ENCODE results near the gene AATK. TPM values are rescaled to one million over a fixed set of nuclear protein-coding genes. Genes with fewer than 3 reads are reported as not detected.

The AATK gene
- total and polyA plus RNA-seq, 2 experiments from 2014 or later: 5.7 to 6.3 TPM

DNA sequence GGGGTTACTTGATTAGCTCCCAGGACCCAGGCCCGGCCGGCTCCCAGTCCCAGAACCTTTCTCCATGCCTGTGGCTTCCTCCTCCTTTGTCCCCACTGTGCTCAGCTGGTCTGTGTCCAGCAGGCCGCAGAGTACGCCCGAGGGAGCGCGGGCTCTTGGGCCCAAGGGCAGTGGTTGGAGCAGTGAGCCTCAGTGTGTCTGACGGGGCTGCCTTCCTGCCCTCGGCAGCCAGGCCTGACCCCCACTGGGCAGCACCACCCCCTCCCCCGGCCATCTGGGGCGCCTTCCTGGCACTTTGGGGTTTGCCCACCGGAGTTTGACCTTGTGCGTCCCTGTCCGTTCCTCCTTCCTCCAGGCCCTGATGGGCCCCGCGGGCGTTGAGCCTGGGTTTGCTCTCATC is 63.2 kb downstream of the AATK start:
- H3K36me3 ChIP-seq (replicated peaks; ENCODE audit: insufficient read depth, low read depth): no peaks in the 10 kb centered on the region
- no peaks in the 10 kb centered on the region for H3K9me2 ChIP-seq (replicated peaks; ENCODE audit: insufficient read depth)
- H3K4me2 ChIP-seq: no peak overlapping the region
- no peak overlapping the region for H3K4me3 ChIP-seq
- no peak for DNase-seq (ENCODE audit: low spot score)
- no peaks in the 10 kb centered on the region for H4K20me1 ChIP-seq (ENCODE audit: insufficient read depth, poor library complexity, severe bottlenecking)
- no peak overlapping the region for H2AFZ ChIP-seq
- H3K9me3 ChIP-seq (ENCODE audit: low read depth): no peaks in the 10 kb centered on the region
- no peaks in the 10 kb centered on the region for H3K79me2 ChIP-seq
- H3K4me1 ChIP-seq (ENCODE audit: insufficient read depth): peaks cover 7% of the 10 kb centered on the region
- no peak overlapping the region for H3K27ac ChIP-seq
- WGBS (ENCODE audit: low lambda C conversion rate, missing lambda C conversion rate): 95% methylated on average over 17 of the region's 17 CpGs
- no peaks in the 10 kb centered on the region for H3K27me3 ChIP-seq
- no peak for TF ChIP-seq EZH2 (IDR thresholded peaks at IDR 0.05; ENCODE audit: borderline replicate concordance)
- TF ChIP-seq EZH2phosphoT487 (IDR thresholded peaks at IDR 0.05; ENCODE audit: low read depth, severe bottlenecking, unreplicated experiment): no peak
- TF ChIP-seq, protein P1, sequence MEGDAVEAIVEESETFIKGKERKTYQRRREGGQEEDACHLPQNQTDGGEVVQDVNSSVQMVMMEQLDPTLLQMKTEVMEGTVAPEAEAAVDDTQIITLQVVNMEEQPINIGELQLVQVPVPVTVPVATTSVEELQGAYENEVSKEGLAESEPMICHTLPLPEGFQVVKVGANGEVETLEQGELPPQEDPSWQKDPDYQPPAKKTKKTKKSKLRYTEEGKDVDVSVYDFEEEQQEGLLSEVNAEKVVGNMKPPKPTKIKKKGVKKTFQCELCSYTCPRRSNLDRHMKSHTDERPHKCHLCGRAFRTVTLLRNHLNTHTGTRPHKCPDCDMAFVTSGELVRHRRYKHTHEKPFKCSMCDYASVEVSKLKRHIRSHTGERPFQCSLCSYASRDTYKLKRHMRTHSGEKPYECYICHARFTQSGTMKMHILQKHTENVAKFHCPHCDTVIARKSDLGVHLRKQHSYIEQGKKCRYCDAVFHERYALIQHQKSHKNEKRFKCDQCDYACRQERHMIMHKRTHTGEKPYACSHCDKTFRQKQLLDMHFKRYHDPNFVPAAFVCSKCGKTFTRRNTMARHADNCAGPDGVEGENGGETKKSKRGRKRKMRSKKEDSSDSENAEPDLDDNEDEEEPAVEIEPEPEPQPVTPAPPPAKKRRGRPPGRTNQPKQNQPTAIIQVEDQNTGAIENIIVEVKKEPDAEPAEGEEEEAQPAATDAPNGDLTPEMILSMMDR (IDR thresholded peaks at IDR 0.05; ENCODE audit: poor library complexity): no peak

DNA sequence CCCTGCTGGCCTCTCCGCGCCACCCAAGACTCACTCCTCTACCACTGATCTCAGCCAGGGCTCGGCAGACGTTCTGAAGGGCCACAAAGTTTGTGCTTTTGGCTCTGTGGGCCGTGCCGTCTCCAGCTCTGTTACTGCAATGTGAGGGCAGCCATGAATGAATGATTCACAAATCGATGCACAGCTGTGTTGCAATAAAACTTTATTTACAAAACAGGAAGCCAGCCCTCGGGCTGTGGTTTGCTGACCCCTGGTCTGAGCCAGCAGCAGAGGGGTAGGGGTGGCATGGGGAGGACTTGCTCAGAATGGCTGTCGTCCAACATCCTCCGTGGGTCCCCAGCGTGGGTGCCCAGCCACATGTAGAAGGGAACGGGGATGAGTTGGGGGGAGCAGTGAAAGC is 63.7 kb downstream of the AATK start:
- no peak overlapping the region for H3K4me3 ChIP-seq
- 94% methylated on average over 12 of the region's 12 CpGs for WGBS (ENCODE audit: low lambda C conversion rate, missing lambda C conversion rate)
- H4K20me1 ChIP-seq (ENCODE audit: insufficient read depth, poor library complexity, severe bottlenecking): no peaks in the 10 kb centered on the region
- H3K9me3 ChIP-seq (ENCODE audit: low read depth): no peaks in the 10 kb centered on the region
- DNase-seq (ENCODE audit: low spot score): no peak
- peaks cover 12% of the 10 kb centered on the region for H3K4me1 ChIP-seq (ENCODE audit: insufficient read depth)
- no peak overlapping the region for H2AFZ ChIP-seq
- H3K27me3 ChIP-seq: no peaks in the 10 kb centered on the region
- H3K4me2 ChIP-seq: no peak overlapping the region
- TF ChIP-seq EZH2phosphoT487 (IDR thresholded peaks at IDR 0.05; ENCODE audit: low read depth, severe bottlenecking, unreplicated experiment) (no peak), EZH2 (IDR thresholded peaks at IDR 0.05; ENCODE audit: borderline replicate concordance) (no peak)
- TF ChIP-seq, protein P1 (IDR thresholded peaks at IDR 0.05; ENCODE audit: poor library complexity): no peak
- no peaks in the 10 kb centered on the region for H3K9me2 ChIP-seq (replicated peaks; ENCODE audit: insufficient read depth)
- no peak overlapping the region for H3K27ac ChIP-seq
- no peaks in the 10 kb centered on the region for H3K79me2 ChIP-seq
- no peaks in the 10 kb centered on the region for H3K36me3 ChIP-seq (replicated peaks; ENCODE audit: insufficient read depth, low read depth)

DNA sequence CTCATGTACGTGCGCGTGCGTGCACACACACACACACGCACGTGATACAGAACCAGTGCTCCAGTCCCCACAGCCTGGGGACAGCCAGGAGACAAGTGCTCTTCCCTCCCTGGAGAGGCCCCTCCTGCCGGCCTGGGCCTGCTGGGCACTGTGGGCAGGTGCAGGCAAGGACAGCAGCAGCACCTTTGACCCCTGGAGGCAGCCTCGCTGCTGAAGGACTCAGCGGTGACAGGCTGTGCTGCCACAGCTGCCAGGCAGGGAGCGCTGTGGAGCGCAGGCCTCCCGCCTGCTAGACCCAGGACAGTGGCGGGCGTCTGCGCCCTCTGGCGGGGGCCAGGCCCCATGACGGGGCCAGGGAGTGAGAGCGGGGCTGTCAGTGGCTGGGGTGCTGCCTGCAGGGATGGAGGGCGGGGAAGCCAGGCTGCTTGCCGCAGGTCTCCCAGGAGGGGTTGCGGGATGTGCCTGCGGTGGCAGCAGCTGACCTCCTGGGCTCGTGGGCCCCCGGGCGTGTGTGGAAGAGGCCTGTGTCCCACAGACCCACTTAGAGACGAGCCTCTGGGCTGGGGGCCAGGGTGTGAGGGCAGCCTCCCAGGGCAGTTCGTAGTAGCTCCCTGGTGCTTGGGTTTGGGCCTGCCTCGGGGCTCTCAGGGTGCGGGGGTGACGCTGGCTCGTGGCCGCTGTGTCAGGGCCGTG is 64.3 kb downstream of the AATK start:
- WGBS (ENCODE audit: low lambda C conversion rate, missing lambda C conversion rate): 52% methylated on average over 33 of the region's 33 CpGs
- Histone ChIP-seq H3K36me3 (replicated peaks; ENCODE audit: insufficient read depth, low read depth) (no peaks in the 10 kb centered on the region), H3K9me2 (replicated peaks; ENCODE audit: insufficient read depth) (no peaks in the 10 kb centered on the region), H3K79me2 (no peaks in the 10 kb centered on the region), H3K4me3 (no peak overlapping the region), H3K27ac (no peak overlapping the region), H3K9me3 (ENCODE audit: low read depth) (no peaks in the 10 kb centered on the region), H3K4me2 (no peak overlapping the region), H3K27me3 (no peaks in the 10 kb centered on the region), H4K20me1 (ENCODE audit: insufficient read depth, poor library complexity, severe bottlenecking) (no peaks in the 10 kb centered on the region), H3K4me1 (ENCODE audit: insufficient read depth) (peaks cover 17% of the 10 kb centered on the region), H2AFZ (no peak overlapping the region)
- peak; percentile 93 for DNase-seq (ENCODE audit: low spot score)
- no peak for TF ChIP-seq EZH2phosphoT487 (IDR thresholded peaks at IDR 0.05; ENCODE audit: low read depth, severe bottlenecking, unreplicated experiment)
- TF ChIP-seq, protein P1 (IDR thresholded peaks at IDR 0.05; ENCODE audit: poor library complexity): peak; percentile 99
- no peak for TF ChIP-seq EZH2 (IDR thresholded peaks at IDR 0.05; ENCODE audit: borderline replicate concordance)

All from hepatocyte (in vitro differentiated cells).